ENCODE data around the gene PXMP4.

DNA sequence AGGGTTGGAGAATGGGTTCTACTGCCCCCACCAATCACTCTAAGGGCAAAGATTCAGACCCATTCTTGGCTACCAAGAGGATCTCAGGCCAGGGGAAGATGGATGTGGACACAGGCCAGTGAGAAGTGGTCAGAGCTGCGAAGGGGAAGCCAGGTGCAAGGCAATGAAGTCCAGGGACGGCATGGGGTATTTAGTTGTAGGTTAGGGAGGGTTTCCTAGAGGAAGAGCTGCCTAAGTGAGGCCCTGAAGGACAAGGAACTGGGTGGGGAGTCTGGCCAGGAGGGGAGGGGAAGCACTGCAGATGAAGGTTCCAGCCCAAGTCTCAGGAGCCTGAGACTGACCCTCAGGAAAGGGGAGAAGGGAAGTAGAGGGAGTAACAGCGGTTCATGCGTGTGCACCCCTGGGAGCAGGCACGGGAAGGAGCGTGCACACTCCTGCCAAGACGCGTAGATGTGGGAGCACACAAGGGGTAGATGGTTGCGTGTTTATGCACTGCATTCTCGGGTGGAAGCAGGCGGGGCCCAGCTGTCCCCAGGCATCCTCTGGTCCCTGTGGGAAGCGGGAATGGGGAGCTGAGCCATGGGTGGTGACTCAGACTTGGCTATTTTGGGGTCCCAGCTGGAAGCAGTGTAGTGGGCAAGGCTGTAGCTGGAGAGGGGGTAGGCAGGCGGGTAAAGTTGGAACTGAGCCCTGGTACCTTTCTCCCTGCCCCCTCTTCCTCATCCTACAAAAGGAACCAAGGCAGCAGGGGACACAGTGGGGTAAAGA lies 50.1 kb downstream of the PXMP4 start:
- TF ChIP-seq CTCF (conservative IDR thresholded peaks at IDR 0.05) = no peak
- no peak for TF ChIP-seq ZFX (IDR thresholded peaks at IDR 0.05)

All from C4-2B (cell line).